Kidney capillary endothelial cell (primary cell): ENCODE data around the gene GMEB2.
"Not testable (repeated sequence)": the region's sequence is repeated elsewhere in the genome, so short reads cannot be mapped to it uniquely, and the experiment has no call there.

Experiments used
- DNase-seq: peaks from one replicate; pipeline ENCODE4 v3.0.0-alpha.2; 2018; ENCODE audit warnings: low spot score

The GMEB2 gene

DNA sequence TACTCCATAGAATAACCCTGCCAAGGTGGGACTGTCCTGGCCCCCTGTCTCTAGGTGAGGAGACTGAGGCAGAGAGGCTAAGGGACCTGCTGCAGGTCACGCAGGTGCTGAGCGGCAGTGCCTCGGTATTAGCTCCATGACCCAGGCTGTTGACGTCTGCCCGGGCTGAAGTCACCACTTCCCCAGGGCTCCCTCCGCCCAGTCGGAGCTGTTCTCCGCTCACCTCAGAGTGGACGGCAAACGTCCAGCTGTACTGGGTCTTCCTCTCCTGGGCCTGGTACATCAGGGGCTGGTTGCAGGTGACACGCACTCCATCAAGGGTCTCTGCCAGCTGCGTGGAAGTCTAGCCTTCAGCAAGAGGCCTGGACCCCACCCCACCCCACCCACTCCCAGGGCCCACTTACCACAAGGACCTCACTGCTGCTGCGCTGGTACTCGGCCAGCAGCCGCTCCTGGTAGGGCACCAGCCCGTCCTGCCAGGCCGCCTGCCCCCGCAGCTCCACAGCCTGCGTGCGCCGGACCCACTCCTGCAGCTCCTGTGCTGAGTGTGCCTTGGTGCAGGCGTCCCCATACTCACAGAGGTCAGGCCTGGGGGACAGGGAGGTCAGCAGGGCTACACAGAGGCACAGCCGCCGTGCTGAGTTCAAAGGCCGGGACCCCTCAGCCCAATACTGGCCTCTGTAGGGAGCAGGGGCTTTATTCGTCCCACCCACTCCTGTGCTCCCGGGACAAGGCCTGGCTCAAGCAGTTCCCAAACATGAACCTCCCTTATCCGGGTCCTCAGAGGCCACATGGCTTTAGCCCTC is 56.4 kb downstream of the GMEB2 start:
- DNase-seq, result no peak

GRCh38 chr20:63568986-63569949 is 57.6 kb downstream of the GMEB2 start:
- DNase-seq, result no peak

GRCh38 chr20:63568170-63568981 is 58.5 kb downstream of the GMEB2 start:
- DNase-seq, result no peak

DNA sequence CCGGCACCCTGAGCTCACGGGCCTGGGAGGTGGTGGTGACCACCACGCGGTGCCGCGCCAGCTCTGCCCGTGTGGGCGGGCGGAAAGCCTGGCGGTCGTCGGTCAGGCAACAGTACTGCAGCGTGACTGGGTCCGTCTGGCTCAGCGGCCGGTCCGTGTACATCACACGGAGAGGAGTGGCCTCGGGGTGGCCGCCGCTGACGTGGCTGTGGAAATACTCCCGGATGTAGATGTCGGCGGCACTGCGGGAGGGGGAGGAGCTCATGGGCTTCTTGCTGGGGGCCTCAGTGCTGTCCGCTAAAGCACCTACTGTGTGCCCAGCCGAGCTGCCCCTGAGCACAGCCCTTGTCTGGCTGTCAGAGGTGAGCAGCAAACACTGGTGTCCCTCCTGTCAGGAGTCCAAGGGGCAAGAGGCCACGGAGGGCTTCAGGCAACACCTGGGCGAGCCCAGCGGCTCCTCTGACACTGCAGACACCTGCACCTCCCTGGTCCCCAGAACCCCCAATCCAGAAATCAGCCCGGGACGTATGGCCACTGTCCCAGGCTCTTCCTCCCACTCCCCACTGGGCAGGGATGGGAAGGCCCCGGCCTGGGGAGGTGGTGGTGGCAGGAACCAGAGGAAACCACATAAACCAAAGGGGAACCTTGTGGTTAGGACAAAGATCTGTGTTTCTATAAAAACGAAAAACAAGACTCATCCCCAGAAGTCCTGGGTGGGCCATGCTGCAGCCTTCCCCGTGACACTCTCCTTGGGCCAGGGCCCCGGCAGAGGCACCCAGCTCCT is 59.3 kb downstream of the GMEB2 start:
- no peak for DNase-seq

- no peak for DNase-seq
Measured at GRCh38 chr20:63567136-63567385, 59.8 kb downstream of the GMEB2 start.

DNA sequence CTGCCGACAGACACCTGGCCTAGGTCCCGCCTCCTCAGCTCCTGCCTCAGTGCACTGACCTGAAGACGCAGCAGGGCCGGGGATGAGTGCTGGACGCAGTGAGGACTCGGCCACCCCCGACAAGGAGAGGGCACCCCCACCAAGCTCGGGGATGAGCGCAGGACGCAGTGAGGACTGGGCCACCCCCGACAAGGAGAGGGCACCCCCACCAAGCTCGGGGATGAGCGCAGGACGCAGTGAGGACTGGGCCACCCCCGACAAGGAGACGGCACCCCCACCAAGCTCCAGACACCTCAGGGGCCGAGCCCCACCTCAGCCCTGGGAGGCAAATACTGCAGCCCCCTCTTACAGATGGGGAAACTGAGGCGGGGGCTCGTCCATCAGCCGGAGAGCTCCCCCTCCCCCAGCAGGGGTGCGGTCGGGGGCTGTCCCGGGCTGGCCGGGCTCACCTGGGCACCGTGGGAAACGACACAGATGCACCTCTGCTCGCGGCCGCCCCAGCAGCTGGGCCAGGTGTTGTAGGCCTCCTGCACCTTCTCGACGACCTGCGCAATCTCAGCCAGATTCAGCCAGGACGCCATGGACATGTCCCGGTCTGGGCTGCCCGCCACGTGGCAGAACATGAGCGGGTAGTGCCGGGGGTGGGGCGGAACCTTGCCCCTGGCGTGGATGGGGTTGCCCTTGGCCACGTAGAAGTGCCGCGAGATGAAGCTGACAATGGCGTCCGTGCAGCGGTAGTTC is 60.3 kb downstream of the GMEB2 start:
- no peak for DNase-seq

DNA sequence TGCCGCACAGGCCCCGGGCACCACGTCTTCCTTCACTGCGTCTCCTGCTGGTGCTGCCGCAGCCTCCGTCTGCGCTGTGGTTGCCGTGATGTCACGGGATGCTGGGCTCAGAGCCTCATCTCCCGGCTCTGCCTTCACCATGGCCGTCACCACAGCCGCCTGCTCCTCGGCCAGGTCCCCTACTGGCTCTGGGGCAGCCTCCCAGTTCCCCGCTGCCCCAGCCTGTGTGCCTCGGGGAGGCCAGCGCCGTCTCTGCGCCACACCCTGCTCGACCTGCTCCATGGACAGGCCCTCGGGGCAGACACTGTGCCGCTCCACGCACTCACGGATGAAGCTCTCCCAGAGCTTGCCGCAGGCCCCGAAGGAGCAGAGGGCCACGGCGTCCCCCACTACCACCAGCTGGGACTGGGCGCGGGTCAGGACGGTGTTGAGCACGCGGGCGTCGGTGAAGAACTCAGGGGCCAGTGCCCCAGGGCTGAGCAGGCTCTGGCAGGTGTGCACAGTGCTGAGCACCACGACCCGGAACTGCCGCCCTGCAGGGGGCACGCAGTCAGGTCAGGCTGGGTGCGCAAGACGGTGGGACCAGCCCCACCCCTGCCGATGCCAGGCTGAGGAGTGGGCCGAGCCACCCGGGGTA is 61.1 kb downstream of the GMEB2 start:
- no peak for DNase-seq

DNA sequence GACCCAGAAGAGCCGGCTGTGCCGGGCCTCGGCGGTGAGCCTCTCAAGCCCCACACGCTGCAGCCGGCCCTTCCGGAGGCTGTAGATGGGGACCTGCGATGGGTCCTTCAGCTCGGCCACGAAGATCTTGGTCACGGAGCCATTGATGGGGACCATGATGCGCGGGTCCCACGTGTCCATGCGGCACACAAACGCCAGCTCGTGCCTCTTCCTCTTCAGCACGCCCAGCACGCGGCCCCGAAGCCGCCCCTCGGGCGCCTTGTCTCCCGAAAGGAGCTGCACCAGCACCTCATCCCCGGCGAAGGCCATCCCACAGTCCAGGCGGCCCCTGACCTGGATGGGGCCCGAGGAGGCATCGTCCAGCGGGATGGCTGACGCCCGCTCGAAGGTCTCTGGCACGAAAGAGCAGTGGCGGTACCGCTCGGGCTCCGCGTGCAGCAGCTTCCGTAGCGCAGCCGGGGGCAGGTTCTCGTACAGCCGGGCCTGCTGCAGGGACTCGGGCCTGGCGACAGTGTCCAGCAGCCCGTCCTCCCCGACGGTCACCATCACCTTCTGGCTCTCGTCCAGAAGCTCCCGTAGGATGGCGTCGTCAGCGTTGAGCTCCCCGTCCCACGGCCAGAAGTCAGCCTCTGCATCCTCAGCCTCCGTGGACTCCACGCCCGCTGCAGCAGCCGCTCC is 61.7 kb downstream of the GMEB2 start:
- no peak for DNase-seq

GRCh38 chr20:63564036-63564810 is 62.7 kb downstream of the GMEB2 start:
- no peak for DNase-seq

DNA sequence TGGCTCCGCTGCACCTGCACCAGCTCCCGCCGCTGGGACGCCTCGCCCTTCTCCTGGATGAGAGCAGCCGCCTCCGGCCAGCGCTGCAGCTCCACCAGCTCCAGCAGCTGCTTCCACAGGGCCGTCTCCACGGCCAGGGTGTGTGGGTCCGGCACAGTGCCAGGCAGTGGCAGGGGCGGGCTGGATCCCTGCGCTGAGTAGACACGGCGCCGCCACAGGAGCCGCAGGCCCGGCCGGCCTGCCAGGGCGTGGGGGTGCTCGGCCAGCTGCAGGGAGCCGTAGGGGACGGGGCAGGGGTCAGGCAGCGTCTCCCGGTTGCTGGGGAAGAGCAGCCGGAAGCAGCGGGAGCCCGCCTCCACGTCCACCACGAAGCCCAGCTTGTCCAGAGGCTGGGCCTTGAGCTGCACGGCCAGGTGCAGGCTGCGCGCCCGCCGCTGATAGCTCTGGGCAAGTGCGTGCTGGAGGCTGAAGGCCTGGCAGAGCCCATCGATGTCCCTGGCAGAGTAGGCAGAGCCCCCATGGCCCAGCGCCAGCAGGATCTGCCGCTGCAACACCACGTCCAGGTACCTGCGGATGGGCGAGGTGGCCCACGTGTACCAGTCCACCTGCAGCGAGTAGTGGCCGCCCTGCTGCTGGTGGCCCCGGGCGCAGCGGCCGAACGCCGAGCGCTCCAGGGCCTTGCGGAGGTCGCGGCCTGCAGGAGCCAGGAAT is 63.5 kb downstream of the GMEB2 start:
- no peak for DNase-seq

- no peak for DNase-seq
Measured at GRCh38 chr20:63562461-63563224, 64.3 kb downstream of the GMEB2 start.

DNA sequence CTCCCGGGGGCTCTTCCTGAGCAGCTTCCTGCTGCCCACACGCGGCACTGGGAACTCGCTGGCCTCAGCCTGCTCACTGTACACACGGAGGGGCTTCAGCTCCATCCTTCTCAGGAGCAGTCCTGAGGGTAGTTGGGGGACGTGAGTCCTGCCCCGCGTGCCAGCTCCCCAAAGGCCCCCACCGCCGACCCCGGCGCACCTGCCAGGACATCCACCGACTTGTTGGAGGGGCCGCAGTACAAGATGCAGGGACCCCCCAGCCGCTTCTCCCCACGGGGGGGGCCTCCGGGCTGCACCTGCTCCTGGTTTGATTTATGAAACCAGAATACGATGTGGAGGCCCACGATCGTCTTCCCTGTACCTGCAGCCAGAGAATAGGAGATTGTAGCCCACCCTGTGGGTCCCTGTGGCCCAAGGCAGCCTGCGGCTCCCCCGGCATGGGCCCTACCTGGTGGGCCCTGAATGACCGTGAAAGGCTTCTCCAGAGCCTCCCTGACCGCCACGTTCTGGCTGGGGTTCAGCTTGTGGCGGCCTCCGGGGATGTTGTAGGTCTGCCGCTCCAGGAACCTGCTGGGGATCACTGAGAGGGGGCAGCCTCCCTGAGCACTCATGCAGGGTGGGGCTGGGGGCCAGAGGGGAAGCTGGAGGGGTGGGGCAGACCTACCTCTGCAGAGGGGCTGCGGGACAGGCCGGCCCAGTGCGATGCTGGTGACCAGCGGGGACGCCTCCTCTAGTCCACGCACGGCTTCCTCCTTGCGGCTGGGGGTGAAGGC is 65.1 kb downstream of the GMEB2 start:
- DNase-seq, result no peak

- no peak for DNase-seq
Measured at GRCh38 chr20:63560856-63561609, 65.9 kb downstream of the GMEB2 start.

- no peak for DNase-seq
Measured at GRCh38 chr20:63560333-63560805, 66.5 kb downstream of the GMEB2 start.

DNA sequence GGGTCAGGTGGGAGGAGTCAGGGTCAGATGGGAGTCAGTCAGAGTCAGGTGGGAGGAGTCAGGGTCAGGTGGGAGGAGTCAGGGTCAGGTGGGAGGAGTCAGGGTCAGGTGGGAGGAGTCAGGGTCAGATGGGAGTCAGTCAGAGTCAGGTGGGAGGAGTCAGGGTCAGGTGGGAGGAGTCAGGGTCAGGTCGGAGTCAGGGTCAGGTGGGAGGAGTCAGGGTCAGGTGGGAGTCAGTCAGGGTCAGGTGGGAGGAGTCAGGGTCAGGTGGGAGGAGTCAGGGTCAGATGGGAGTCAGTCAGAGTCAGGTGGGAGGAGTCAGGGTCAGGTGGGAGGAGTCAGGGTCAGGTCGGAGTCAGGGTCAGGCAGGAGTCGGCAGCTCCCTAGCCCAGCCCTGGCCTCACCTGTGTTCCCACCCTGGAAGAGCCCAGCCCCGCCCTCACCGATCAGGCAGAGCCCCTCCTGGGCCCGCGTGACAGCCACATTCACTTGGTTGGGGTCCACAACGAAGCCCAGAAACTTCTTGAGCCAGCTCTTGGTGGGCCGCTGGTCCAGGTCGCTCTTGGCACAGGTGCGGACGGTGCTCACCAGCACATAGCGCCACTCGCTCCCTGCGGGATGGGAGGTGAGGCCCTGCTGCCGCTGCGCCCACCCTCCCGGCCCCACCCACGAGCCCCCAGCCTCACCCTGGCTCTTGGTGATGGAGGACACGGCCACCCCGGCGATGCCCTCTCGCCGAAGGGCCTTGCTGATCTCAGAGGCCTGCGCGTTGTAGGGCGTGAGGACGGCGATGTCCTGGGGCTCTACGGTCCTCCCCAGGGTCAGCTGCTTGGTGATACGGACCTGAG is 67.2 kb downstream of the GMEB2 start:
- DNase-seq, result not testable (repeated sequence)
